Inferior parietal cortex (tissue), 1 donor: Measurements from ENCODE around the gene TOP3B.

ENCODE experiments used
- DNase-seq: peaks from one replicate; pipeline ENCODE4 v3.0.0-alpha.2; 2016; ENCODE audit errors: extremely low spot score

The TOP3B gene

GRCh38 chr22:21981874-21982273 is 713 bp downstream of the TOP3B start:
- DNase-seq, result no peak

- DNase-seq, result no peak
Observed at GRCh38 chr22:21980547-21980946, 2.0 kb downstream of the TOP3B start.

GRCh38 chr22:21978564-21979386 is 3.8 kb downstream of the TOP3B start:
- no peak for DNase-seq

GRCh38 chr22:21977814-21978213 is 4.8 kb downstream of the TOP3B start:
- DNase-seq, result no peak

GRCh38 chr22:21975854-21976345 is 6.7 kb downstream of the TOP3B start:
- no peak for DNase-seq

- no peak for DNase-seq
Observed at GRCh38 chr22:21975273-21975672, 7.3 kb downstream of the TOP3B start.

GRCh38 chr22:21974058-21974649 is 8.4 kb downstream of the TOP3B start:
- no peak for DNase-seq

GRCh38 chr22:21972806-21973205 is 9.8 kb downstream of the TOP3B start:
- DNase-seq, result no peak

GRCh38 chr22:21972293-21972779 is 10.3 kb downstream of the TOP3B start:
- DNase-seq, result peak; percentile 25

- no peak for DNase-seq
Observed at GRCh38 chr22:21971858-21972275, 10.7 kb downstream of the TOP3B start.

- no peak for DNase-seq
Observed at GRCh38 chr22:21970800-21971617, 11.6 kb downstream of the TOP3B start.

GRCh38 chr22:21970037-21970799 is 12.4 kb downstream of the TOP3B start:
- no peak for DNase-seq

GRCh38 chr22:21968452-21969129 is 14.0 kb downstream of the TOP3B start:
- DNase-seq, result no peak

GRCh38 chr22:21967693-21968271 is 14.8 kb downstream of the TOP3B start:
- no peak for DNase-seq

GRCh38 chr22:21966643-21967516 is 15.7 kb downstream of the TOP3B start:
- DNase-seq, result no peak

- no peak for DNase-seq
Observed at GRCh38 chr22:21965762-21966288, 16.8 kb downstream of the TOP3B start.

- DNase-seq, result no peak
Observed at GRCh38 chr22:21964918-21965484, 17.6 kb downstream of the TOP3B start.

GRCh38 chr22:21964234-21964633 is 18.4 kb downstream of the TOP3B start:
- DNase-seq, result no peak

GRCh38 chr22:21963790-21964211 is 18.8 kb downstream of the TOP3B start:
- no peak for DNase-seq
